Measurements from ENCODE around the gene PVR. TPM values are rescaled to one million over a fixed set of nuclear protein-coding genes. Genes with fewer than 3 reads are reported as not detected.

Gene PVR
- polyA plus RNA-seq, 1 of the 3 experiments (the other 2 are of a cell fraction), result 90.8 TPM

DNA sequence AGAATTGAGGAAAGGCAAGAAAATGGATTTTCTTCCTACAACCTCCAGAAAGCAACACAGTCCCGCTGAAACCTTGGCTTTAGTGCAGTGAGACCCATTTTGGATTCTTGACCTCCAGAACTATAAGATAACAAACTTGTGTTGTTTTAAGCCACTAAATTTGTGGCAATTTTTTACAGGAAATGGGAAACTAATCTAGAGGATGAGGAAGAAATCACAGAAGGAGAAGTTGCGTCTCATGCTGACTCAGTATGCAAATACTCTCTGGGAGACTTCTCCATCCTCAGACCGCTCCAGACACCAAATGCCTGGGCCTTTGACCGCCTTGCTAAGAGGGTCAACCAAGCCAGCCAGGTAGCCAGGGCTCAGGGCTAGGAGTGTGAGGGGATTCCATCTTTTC is 42.2 kb downstream of the PVR start:
- 57% methylated on average over 4 of the region's 4 CpGs for WGBS (ENCODE audit: low lambda C conversion rate)

DNA sequence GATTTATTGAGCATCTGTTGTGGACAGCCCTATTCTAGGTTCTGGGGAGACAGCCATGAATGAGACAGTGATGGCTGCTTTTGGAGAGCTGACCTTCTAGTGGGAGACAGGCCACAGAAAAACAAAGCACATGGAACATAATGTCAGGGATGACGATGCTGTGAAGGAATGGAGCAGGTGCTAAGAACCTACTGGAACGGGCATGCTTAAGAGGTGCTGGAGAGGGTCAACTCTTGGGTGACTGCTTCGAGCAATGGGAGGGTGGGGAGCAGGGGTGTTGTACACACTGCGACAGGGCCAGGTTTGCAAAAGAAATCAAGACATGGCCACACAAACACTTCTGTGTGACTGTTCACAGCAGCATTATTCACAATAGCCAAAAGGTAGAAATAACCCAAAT is 43.2 kb downstream of the PVR start:
- Histone ChIP-seq H3K27me3 (ENCODE audit: insufficient read depth) (no peaks in the 10 kb centered on the region), H2AFZ (ENCODE audit: low read depth) (no peak overlapping the region), H4K20me1 (ENCODE audit: insufficient read depth) (no peaks in the 10 kb centered on the region), H3K36me3 (replicated peaks in 1 of 2; ENCODE audit: control insufficient read depth in 1 of 2, insufficient read depth in 2 of 2, low read length in 1 of 2) (no peaks in the 10 kb centered on the region), H3K4me2 (no peak overlapping the region), H3K27ac (ENCODE audit: low read depth in 2 of 2, low read length in 1 of 2) (no peak overlapping the region), H3K9ac (no peak overlapping the region), H3K79me2 (ENCODE audit: insufficient read depth) (no peaks in the 10 kb centered on the region), H3F3A (replicated peaks; ENCODE audit: insufficient read depth) (peaks cover 30% of the 10 kb centered on the region), H3K4me3 (ENCODE audit: low read depth in 2 of 2, low read length in 1 of 2) (no peak overlapping the region), H3K9me3 (no peaks in the 10 kb centered on the region), H3K9me2 (no peaks in the 10 kb centered on the region), H3K4me1 (ENCODE audit: control insufficient read depth in 1 of 2, insufficient read depth in 2 of 2, low read depth in 1 of 2, low read length in 1 of 2) (peaks cover 0 to 9% of the 10 kb centered on the region in 2 experiments; a peak in 3 of 4 replicates)
- ChIA-PET POLR2A (no interaction called here), CTCF (interaction anchor here (5.2 kb wide), 1 partner anchor 36 kb away, joined by 57 read pairs; no protein-coding TSS in a partner anchor)
- TF ChIP-seq, protein P1, sequence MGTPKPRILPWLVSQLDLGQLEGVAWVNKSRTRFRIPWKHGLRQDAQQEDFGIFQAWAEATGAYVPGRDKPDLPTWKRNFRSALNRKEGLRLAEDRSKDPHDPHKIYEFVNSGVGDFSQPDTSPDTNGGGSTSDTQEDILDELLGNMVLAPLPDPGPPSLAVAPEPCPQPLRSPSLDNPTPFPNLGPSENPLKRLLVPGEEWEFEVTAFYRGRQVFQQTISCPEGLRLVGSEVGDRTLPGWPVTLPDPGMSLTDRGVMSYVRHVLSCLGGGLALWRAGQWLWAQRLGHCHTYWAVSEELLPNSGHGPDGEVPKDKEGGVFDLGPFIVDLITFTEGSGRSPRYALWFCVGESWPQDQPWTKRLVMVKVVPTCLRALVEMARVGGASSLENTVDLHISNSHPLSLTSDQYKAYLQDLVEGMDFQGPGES (IDR thresholded peaks at IDR 0.05; ENCODE audit: low read depth, low read length), result no peak
- TF ChIP-seq FOXJ3 (CRISPR knock-in tag; IDR thresholded peaks at IDR 0.05) (no peak), RAD21 (IDR thresholded peaks at IDR 0.05; ENCODE audit: low read length) (no peak), POLR2AphosphoS5 (IDR thresholded peaks at IDR 0.05; ENCODE audit: low read depth, low read length) (no peak), EZH2phosphoT487 (IDR thresholded peaks at IDR 0.05; ENCODE audit: borderline replicate concordance, low read depth) (no peak), MEF2A (IDR thresholded peaks at IDR 0.05; ENCODE audit: borderline replicate concordance, low read depth) (no peak), YY1 (IDR thresholded peaks at IDR 0.05; ENCODE audit: low read depth) (no peak), EP300 (IDR thresholded peaks at IDR 0.05; ENCODE audit: borderline replicate concordance in 1 of 2, low read depth in 1 of 2, low read length in 1 of 2) (no peak), FOSL2 (IDR thresholded peaks at IDR 0.05; ENCODE audit: borderline replicate concordance, low read depth) (no peak), TEAD4 (IDR thresholded peaks at IDR 0.05; ENCODE audit: borderline replicate concordance, insufficient read depth) (no peak), GABPA (IDR thresholded peaks at IDR 0.05; ENCODE audit: low read depth) (no peak), SIN3A (IDR thresholded peaks at IDR 0.05; ENCODE audit: borderline replicate concordance, low read depth, low read length) (no peak), RFX5 (IDR thresholded peaks at IDR 0.05; ENCODE audit: low read length) (no peak)
- TF ChIP-seq, protein P2, sequence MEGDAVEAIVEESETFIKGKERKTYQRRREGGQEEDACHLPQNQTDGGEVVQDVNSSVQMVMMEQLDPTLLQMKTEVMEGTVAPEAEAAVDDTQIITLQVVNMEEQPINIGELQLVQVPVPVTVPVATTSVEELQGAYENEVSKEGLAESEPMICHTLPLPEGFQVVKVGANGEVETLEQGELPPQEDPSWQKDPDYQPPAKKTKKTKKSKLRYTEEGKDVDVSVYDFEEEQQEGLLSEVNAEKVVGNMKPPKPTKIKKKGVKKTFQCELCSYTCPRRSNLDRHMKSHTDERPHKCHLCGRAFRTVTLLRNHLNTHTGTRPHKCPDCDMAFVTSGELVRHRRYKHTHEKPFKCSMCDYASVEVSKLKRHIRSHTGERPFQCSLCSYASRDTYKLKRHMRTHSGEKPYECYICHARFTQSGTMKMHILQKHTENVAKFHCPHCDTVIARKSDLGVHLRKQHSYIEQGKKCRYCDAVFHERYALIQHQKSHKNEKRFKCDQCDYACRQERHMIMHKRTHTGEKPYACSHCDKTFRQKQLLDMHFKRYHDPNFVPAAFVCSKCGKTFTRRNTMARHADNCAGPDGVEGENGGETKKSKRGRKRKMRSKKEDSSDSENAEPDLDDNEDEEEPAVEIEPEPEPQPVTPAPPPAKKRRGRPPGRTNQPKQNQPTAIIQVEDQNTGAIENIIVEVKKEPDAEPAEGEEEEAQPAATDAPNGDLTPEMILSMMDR (IDR thresholded peaks at IDR 0.05), result no peak
- TF ChIP-seq, protein P3, sequence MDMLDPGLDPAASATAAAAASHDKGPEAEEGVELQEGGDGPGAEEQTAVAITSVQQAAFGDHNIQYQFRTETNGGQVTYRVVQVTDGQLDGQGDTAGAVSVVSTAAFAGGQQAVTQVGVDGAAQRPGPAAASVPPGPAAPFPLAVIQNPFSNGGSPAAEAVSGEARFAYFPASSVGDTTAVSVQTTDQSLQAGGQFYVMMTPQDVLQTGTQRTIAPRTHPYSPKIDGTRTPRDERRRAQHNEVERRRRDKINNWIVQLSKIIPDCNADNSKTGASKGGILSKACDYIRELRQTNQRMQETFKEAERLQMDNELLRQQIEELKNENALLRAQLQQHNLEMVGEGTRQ (IDR thresholded peaks at IDR 0.05; ENCODE audit: borderline replicate concordance, low read depth, low read length), result no peak
- TF ChIP-seq, protein P4, sequence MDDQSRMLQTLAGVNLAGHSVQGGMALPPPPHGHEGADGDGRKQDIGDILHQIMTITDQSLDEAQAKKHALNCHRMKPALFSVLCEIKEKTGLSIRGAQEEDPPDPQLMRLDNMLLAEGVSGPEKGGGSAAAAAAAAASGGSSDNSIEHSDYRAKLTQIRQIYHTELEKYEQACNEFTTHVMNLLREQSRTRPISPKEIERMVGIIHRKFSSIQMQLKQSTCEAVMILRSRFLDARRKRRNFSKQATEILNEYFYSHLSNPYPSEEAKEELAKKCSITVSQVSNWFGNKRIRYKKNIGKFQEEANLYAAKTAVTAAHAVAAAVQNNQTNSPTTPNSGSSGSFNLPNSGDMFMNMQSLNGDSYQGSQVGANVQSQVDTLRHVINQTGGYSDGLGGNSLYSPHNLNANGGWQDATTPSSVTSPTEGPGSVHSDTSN (IDR thresholded peaks at IDR 0.05), result no peak
- no peak for DNase-seq
- 66% methylated on average over 4 of the region's 4 CpGs for WGBS (ENCODE audit: low lambda C conversion rate)

More for the DNA sequence above, 42.2 kb downstream of the PVR start:
- TF ChIP-seq, protein P5, sequence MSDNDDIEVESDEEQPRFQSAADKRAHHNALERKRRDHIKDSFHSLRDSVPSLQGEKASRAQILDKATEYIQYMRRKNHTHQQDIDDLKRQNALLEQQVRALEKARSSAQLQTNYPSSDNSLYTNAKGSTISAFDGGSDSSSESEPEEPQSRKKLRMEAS (IDR thresholded peaks at IDR 0.05; ENCODE audit: low read depth), result no peak
- TF ChIP-seq FOSL2 (IDR thresholded peaks at IDR 0.05; ENCODE audit: borderline replicate concordance, low read depth), result peak; percentile 10; the same call in 1 of the 2 replicates
- Histone ChIP-seq H3K9me2 (no peaks in the 10 kb centered on the region), H3K79me2 (ENCODE audit: insufficient read depth) (no peaks in the 10 kb centered on the region), H3F3A (replicated peaks; ENCODE audit: insufficient read depth) (peaks cover 33% of the 10 kb centered on the region), H2AFZ (ENCODE audit: low read depth) (no peak overlapping the region), H3K36me3 (replicated peaks in 1 of 2; ENCODE audit: control insufficient read depth in 1 of 2, insufficient read depth in 2 of 2, low read length in 1 of 2) (no peaks in the 10 kb centered on the region), H3K4me3 (ENCODE audit: low read depth in 2 of 2, low read length in 1 of 2) (no peak overlapping the region), H3K4me1 (ENCODE audit: control insufficient read depth in 1 of 2, insufficient read depth in 2 of 2, low read depth in 1 of 2, low read length in 1 of 2) (peaks cover 0 to 6% of the 10 kb centered on the region in 2 experiments; a peak in 1 of 4 replicates), H3K4me2 (peak overlapping the region; percentile 42; the same call in 1 of the 2 replicates), H3K27me3 (ENCODE audit: insufficient read depth) (no peaks in the 10 kb centered on the region), H3K9ac (no peak overlapping the region), H3K9me3 (no peaks in the 10 kb centered on the region), H4K20me1 (ENCODE audit: insufficient read depth) (no peaks in the 10 kb centered on the region), H3K27ac (ENCODE audit: low read depth in 2 of 2, low read length in 1 of 2) (peak overlapping the region in 1 of 2 experiments; percentile 92; a peak in 2 of 4 replicates)
- DNase-seq, result no peak
- ChIA-PET POLR2A (no interaction called here), CTCF (interaction anchor here (0.7 kb wide), 1 partner anchor 38 kb away, joined by 4 read pairs; no protein-coding TSS in a partner anchor)

All from SK-N-SH (cell line).